Natural killer cell treated with Interleukin-12 subunit alpha and Interleukin-12 subunit beta and Interleukin-15 and Interleukin-18, amount 100 ng/mL, for 72 hours (primary cell): Measurements from ENCODE around the gene RPL36AL. TPM values are rescaled to one million over a fixed set of nuclear protein-coding genes. Genes with fewer than 3 reads are reported as not detected.
"Not testable (repeated sequence)": the region's sequence is repeated elsewhere in the genome, so short reads cannot be mapped to it uniquely, and the experiment has no call there.

Experiments used
- ATAC-seq, 2 donors: fragments of 150-1000 bp; cut with Tn5 transposase in 1 of 2; sonication (Bioruptor Pico), chemical (Tn5 transposase) in 1 of 2; 2 replicates each; pipeline ENCODE4 v1.10.0; 2021
- DNase-seq: peaks from one replicate; pipeline ENCODE4 v3.0.0; 2022; ENCODE audit warnings: low spot score
- H3K27ac Mint-ChIP-seq, 2 donors: 1 replicate in 1 of 2; 2 replicates in 1 of 2; pipeline ENCODE4 v1.8.0; 2022; ENCODE audit warnings: mixed read lengths in 2 of 2, mild to moderate bottlenecking in 1 of 2, moderate library complexity in 1 of 2
- H3K27me3 Mint-ChIP-seq, 2 donors: 1 replicate in 1 of 2; 2 replicates in 1 of 2; pipeline ENCODE4 v1.8.0; 2022; ENCODE audit warnings: mixed read lengths in 2 of 2
- H3K36me3 Mint-ChIP-seq: one replicate; pipeline ENCODE4 v1.8.0; 2022; ENCODE audit warnings: mixed read lengths
- H3K4me1 Mint-ChIP-seq, 2 donors: 1 replicate in 1 of 2; 2 replicates in 1 of 2; pipeline ENCODE4 v1.8.0; 2022; ENCODE audit warnings: low read depth in 2 of 2, mixed read lengths in 2 of 2, mild to moderate bottlenecking in 1 of 2
- H3K4me3 Mint-ChIP-seq: one replicate; pipeline ENCODE4 v1.8.0; 2022; ENCODE audit warnings: mixed read lengths
- H3K9me3 Mint-ChIP-seq: 2 replicates; pipeline ENCODE4 v1.8.0; 2022; ENCODE audit warnings: mixed read lengths
- total RNA-seq, 2 donors: library from RNA; stranded (reverse); gene quantifications; one replicate each; pipeline ENCODE4 v1.2.3, GENCODE V29; 2022

The RPL36AL gene
- total RNA-seq, 2 donors from 2014 or later, result 186 to 188 TPM

- no peak for DNase-seq
- peaks cover 12% of the 10 kb centered on the region for H3K36me3 Mint-ChIP-seq
- no peaks in the 10 kb centered on the region for H3K9me3 Mint-ChIP-seq
Measured at GRCh38 chr14:49607583-49607982, 12.8 kb downstream of the RPL36AL start.

DNA sequence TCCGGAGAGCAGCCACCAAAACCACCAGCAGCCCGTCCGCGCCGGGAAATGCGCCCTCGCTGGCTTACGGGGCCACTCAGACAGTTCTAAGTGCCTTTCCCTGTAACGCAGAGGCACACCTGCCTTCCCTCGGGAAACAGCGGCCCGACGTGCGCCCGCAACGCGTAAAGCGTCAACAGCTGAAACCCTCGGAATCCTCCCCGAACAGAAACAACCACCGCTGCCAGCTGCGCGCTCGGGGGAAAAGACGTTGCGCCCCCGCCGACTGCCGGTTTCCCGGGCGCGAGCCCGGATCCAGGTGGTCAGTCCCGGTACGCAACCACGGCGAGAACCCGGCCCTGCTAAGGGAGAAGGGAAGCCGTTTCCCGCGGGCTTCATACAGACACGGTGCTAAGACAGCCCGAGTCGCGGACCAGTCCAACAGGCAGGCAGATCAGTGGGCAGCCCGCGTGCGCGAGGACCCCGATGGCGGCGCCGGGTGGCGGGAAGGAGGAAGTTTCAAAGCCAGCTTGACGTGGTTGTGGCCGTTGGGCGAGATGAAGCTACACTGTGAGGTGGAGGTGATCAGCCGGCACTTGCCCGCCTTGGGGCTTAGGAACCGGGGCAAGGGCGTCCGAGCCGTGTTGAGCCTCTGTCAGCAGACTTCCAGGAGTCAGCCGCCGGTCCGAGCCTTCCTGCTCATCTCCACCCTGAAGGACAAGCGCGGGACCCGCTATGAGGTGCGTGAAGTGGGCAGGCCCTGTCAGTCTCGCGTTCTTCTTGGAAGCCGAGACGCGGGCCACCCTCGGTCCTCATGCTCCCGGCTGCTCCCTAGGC lies 21.7 kb downstream of the RPL36AL start, which contains the start of gene LRR1:
LRR1 (plus strand) TSS at position 456 of the 816 bp plus-strand sequence; CDS start at position 537, 81 bp downstream.
- Mint-ChIP-seq H3K9me3 (no peaks in the 10 kb centered on the region), H3K36me3 (peaks cover 5% of the 10 kb centered on the region), H3K4me1 (peaks cover 5 to 11% of the 10 kb centered on the region in 2 donors), H3K27ac (peak within 1 kb of the TSS; percentile 99), H3K4me3 (peak within 1 kb of the TSS; percentile 94), H3K27me3 (no peaks in the 10 kb centered on the region)
- peak; percentile 90 to 94 for ATAC-seq
- DNase-seq, result peak; percentile 90

More at GRCh38 chr14:49607583-49607982, 12.8 kb downstream of the RPL36AL start:
- no peak overlapping the region for H3K4me3 Mint-ChIP-seq
- ATAC-seq, result no peak
- H3K27me3 Mint-ChIP-seq, result no peaks in the 10 kb centered on the region
- H3K4me1 Mint-ChIP-seq, result peaks cover 11% of the 10 kb centered on the region in 2 donors
- no peak overlapping the region for H3K27ac Mint-ChIP-seq

- peaks cover 5 to 11% of the 10 kb centered on the region in 2 donors for H3K4me1 Mint-ChIP-seq
- H3K9me3 Mint-ChIP-seq, result no peaks in the 10 kb centered on the region
- no peaks in the 10 kb centered on the region for H3K27me3 Mint-ChIP-seq
- H3K27ac Mint-ChIP-seq, result peak overlapping the region; percentile 99
- DNase-seq (no peak), ATAC-seq (peak; percentile 1)
- H3K4me3 Mint-ChIP-seq, result peak overlapping the region; percentile 94
- peaks cover 5% of the 10 kb centered on the region for H3K36me3 Mint-ChIP-seq
Measured at GRCh38 chr14:49598189-49598484, 22.3 kb downstream of the RPL36AL start.

DNA sequence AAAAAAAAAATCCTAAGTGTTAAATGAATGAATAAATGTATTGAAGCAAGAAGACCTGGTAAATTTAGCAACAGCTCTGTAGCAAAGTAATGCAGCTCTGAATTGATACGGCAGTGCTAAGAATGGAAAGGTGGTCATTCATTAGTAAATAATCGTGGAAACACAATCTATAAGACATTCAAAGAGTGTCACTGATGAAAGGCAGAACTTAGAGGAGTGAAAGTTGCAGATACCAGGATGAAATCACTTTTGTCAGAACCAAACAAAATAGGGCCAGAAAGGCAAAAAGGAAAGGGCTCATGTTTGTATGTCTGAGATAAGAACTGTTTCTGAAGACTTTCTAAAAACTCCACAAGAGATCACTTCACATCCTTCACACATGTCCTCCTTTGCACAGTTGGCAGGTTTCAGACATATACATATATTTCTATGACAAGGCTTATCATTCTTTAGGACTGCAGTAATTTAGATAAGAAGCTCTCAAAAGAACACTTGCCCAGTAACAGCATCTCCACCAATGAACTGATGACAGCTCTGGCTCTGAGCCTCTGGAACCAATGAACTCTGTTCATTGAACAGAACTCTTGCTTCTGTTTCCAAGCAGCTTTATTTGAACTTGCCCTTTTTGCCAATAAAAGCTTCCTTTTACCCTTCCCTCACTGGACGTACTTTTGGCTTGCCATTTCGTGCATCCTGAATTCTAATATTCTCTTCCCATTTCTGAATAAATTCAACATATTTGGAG lies 25.9 kb downstream of the RPL36AL start:
- Mint-ChIP-seq H3K27me3 (no peaks in the 10 kb centered on the region), H3K36me3 (no peaks in the 10 kb centered on the region), H3K4me3 (no peak overlapping the region), H3K27ac (no peak overlapping the region), H3K9me3 (no peaks in the 10 kb centered on the region), H3K4me1 (peaks cover 0 to 3% of the 10 kb centered on the region in 2 donors)
- ATAC-seq (no peak), DNase-seq (no peak)

DNA sequence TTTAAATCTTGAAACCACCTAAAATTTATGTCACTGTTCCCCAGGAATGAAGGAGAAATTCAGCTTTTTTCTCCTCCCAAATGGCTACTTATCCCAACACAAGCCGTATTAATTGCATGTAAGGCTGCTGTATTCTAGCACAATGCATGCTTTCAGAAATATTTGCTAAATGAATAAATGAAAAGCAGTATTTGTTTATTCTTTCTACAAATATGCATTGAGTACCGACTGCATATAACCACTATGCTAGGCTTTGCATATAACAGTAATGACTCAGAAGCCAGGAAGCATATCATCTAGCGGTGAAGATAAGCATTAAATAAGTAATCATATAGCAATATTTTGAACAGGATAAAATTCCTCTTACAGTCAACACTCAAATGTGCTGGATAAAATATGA lies 27.4 kb downstream of the RPL36AL start:
- Mint-ChIP-seq H3K27me3 (no peaks in the 10 kb centered on the region), H3K36me3 (no peaks in the 10 kb centered on the region), H3K4me3 (no peak overlapping the region), H3K4me1 (peaks cover 0 to under 1% of the 10 kb centered on the region in 2 donors), H3K9me3 (no peaks in the 10 kb centered on the region), H3K27ac (no peak overlapping the region)
- ATAC-seq (no peak), DNase-seq (no peak)

DNA sequence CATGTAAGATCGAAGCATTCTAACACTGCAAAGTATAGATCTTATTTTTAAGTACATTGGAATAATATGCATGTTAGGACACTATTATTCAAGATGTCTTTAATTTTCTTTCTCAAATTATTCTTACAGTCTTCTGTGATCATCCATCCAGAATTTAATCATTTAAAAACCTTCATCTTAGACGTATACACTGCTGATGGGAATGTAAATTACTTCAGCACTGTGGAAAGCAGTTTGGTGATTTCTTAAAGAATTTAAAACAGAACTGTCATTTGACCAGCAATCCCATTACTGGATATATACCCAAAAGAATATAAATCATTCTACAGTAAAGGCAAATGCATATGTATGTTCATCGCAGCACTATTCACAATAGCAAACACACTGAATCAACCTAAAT lies 31.0 kb downstream of the RPL36AL start:
- Mint-ChIP-seq H3K4me3 (no peak overlapping the region), H3K9me3 (no peaks in the 10 kb centered on the region), H3K27me3 (no peaks in the 10 kb centered on the region), H3K4me1 (peaks cover 17 to 22% of the 10 kb centered on the region in 2 donors), H3K36me3 (peaks cover 12% of the 10 kb centered on the region), H3K27ac (no peak overlapping the region)
- DNase-seq, result no peak
- ATAC-seq, result no peak

DNA sequence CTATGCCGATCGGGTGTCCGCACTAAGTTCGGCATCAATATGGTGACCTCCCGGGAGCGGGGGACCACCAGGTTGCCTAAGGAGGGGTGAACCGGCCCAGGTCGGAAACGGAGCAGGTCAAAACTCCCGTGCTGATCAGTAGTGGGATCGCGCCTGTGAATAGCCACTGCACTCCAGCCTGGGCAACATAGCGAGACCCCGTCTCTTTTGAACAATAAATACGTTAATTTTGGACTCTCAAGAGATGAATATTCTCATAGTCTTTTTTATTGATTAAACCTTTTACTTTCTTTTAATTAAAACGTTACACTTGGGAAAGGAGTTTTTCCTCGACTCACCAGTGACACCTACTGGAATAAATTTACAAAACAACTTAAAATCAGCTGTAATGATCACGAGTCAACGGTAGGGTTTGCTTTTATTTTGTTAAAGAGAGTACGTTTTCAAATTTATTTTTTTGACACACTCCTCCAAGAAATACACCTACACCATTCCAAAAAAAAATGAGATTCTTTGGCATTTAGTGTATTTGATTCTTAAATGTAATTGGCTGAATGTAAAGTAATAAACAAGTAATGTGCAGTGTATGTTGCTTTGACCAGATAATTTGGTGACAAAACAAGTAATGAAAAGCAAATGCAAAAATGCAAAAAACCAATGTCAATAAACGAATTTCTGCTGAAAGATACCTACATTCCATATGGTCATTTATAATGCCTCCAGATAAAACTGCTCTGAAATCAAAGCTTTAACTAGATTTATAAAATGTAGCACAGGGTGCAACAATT lies 33.6 kb downstream of the RPL36AL start:
- Mint-ChIP-seq H3K9me3 (no peaks in the 10 kb centered on the region), H3K4me1 (peaks cover 34 to 41% of the 10 kb centered on the region in 2 donors), H3K27me3 (no peaks in the 10 kb centered on the region), H3K27ac (peak overlapping the region; percentile 98 to 99), H3K36me3 (peaks cover 31% of the 10 kb centered on the region), H3K4me3 (peak overlapping the region; percentile 92)
- peak; percentile 45 to 60 for ATAC-seq
- no peak for DNase-seq

DNA sequence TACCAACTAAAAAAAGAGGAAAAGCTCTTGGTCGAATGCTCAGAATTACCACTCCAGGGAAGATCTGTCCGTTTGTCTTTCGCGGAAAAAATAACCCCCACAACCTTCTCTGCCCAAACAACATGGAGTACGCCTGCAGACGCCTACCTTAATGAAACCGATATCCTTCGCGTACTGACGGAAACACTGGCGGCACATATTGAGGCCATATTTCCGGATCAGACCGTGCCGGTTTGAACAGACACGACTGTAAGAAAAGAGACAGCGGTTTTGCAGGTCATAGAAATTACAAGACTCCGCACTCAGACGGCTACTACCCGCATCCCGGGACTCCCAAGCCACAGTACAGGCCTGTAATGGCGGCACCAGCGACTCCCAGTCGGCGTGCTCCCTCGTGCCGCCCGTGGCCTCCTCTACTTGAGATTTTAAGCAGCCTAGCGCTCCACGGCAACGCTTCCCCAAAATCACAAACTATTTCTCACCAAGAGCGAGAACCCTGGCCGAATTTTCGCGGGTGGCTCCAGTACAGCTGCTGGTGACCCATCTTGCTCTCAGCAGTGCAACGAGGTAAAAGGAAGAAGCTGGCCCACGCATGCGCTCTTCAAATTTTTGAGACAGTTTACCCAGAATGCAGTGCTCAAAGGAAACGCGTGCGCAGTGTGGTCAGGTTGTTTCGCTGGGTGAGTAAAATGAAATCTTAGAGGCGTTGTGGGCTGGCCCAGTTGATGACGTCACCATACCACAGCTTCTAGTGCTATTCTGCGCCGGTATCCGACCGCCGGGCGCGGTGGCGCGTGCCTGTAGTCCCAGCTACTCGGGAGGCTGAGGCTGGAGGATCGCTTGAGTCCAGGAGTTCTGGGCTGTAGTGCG lies 34.4 kb downstream of the RPL36AL start, which contains the start of gene RPS29:
RPS29 (minus strand) TSS at position 578 of the 870 bp plus-strand sequence; CDS start at position 544, 34 bp downstream.
- peak within 1 kb of the TSS; percentile 92 for H3K4me3 Mint-ChIP-seq
- peaks cover 31% of the 10 kb centered on the region for H3K36me3 Mint-ChIP-seq
- H3K27ac Mint-ChIP-seq, result peak within 1 kb of the TSS; percentile 98 to 99
- peak; percentile 93 to 96 for ATAC-seq
- DNase-seq, result peak; percentile 97
- no peaks in the 10 kb centered on the region for H3K27me3 Mint-ChIP-seq
- H3K9me3 Mint-ChIP-seq, result no peaks in the 10 kb centered on the region
- peaks cover 42 to 50% of the 10 kb centered on the region in 2 donors for H3K4me1 Mint-ChIP-seq

GRCh38 chr14:49584981-49585640 lies 35.3 kb downstream of the RPL36AL start:
- Mint-ChIP-seq H3K4me3 (peak overlapping the region; percentile 92), H3K27ac (peak overlapping the region; percentile 98 to 99), H3K36me3 (peaks cover 31% of the 10 kb centered on the region), H3K4me1 (peaks cover 45 to 54% of the 10 kb centered on the region in 2 donors)
- not testable (repeated sequence) for ATAC-seq, DNase-seq, H3K9me3 Mint-ChIP-seq, H3K27me3 Mint-ChIP-seq

GRCh38 chr14:49584058-49584457 lies 36.4 kb downstream of the RPL36AL start:
- ATAC-seq (no peak), DNase-seq (no peak)
- Mint-ChIP-seq H3K36me3 (peaks cover 31% of the 10 kb centered on the region), H3K4me1 (peaks cover 52 to 59% of the 10 kb centered on the region in 2 donors), H3K9me3 (no peaks in the 10 kb centered on the region), H3K4me3 (peak overlapping the region; percentile 92), H3K27me3 (no peaks in the 10 kb centered on the region), H3K27ac (peak overlapping the region; percentile 98 to 99)

GRCh38 chr14:49583629-49584028 lies 36.8 kb downstream of the RPL36AL start:
- Mint-ChIP-seq H3K27ac (peak overlapping the region; percentile 98 to 99), H3K4me1 (peaks cover 52 to 59% of the 10 kb centered on the region in 2 donors), H3K36me3 (peaks cover 31% of the 10 kb centered on the region)

More at GRCh38 chr14:49583629-49584028, 36.8 kb downstream of the RPL36AL start:
- H3K4me3 Mint-ChIP-seq, result peak overlapping the region; percentile 92
- H3K9me3 Mint-ChIP-seq, result no peaks in the 10 kb centered on the region
- ATAC-seq (no peak), DNase-seq (no peak)
- H3K27me3 Mint-ChIP-seq, result no peaks in the 10 kb centered on the region
